Body of pancreas (tissue), 4 donors: ENCODE data around the gene ITIH5. TPM values are rescaled to one million over a fixed set of nuclear protein-coding genes. Genes with fewer than 3 reads are reported as not detected.

ENCODE experiments used
- ATAC-seq: fragments of 150-250 bp; one replicate; pipeline ENCODE4 v1.9.1; 2016
- DNase-seq, 4 donors: peaks; one replicate each; pipeline ENCODE4 v3.0.0-alpha.2; 2019
- H3K27ac ChIP-seq, 4 donors: fragments of 200-600 bp; sonication (generic); 1 replicate in 3 of 4; 2 replicates in 1 of 4; pipeline versions ENCODE4 v1.5.1 to v1.6.1; 2016 to 2019; ENCODE audit warnings: mild to moderate bottlenecking in 1 of 4, mixed read lengths in 1 of 4, moderate library complexity in 1 of 4
- H3K27me3 ChIP-seq, 2 donors: fragments of 200-600 bp; sonication (generic); one replicate each; pipeline ENCODE4 v1.6.0; 2016; ENCODE audit warnings: mild to moderate bottlenecking in 1 of 2
- H3K36me3 ChIP-seq, 2 donors: fragments of 200-600 bp; sonication (generic); replicated peaks in 1 of 2; 2 replicates each; pipeline ENCODE4 v1.5.1; 2016; ENCODE audit warnings: low read depth in 2 of 2; ENCODE audit not compliant: insufficient read depth in 1 of 2
- H3K4me1 ChIP-seq: fragments of 200-600 bp; sonication (generic); one replicate; pipeline ENCODE4 v1.6.0; 2016
- H3K4me3 ChIP-seq, 2 donors: fragments of 200-600 bp; sonication (generic); 1 replicate in 1 of 2; 2 replicates in 1 of 2; pipeline ENCODE4 v1.5.1; 2016 to 2019
- H3K9me3 ChIP-seq, 3 donors: fragments of 200-600 bp; sonication (generic); 1 replicate in 2 of 3; 2 replicates in 1 of 3; pipeline ENCODE4 v1.5.1; 2016
- POLR2A ChIP-seq, 3 donors: fragments of 450-650 bp; IDR thresholded peaks; one replicate each; pipeline ENCODE4 v1.6.1; 2016; ENCODE audit warnings: antibody characterized with exemption in 3 of 3, mild to moderate bottlenecking in 2 of 3
- WGBS, 2 donors: methylation state at CpG; one replicate each; pipeline ENCODE4 v1.1.5; 2017; 5-methylcytosine and 5-hydroxymethylcytosine counted together
- intact Hi-C: fragments of 100-400 bp; cut with DNase I; formaldehyde crosslinking; loops from one replicate; pipeline ENCODE4 v1.15.1; 2023
- total RNA-seq, 2 donors: library from RNA; depleted of rRNA; stranded (reverse); fragments of >200 nt; gene quantifications; one replicate each; pipeline ENCODE4 v1.1.0, GENCODE V29; 2016
- TF ChIP-seq, protein P1 (sequence below), 7 experiments: fragments of 450-650 bp in 4 of 7; fragments of 200-600 bp in 3 of 7; sonication (generic) in 3 of 7; IDR thresholded peaks; one replicate each; pipeline ENCODE4 v1.5.1; 2016 to 2019; ENCODE audit warnings: antibody characterized with exemption in 7 of 7

The ITIH5 gene
- total RNA-seq, 2 donors from 2014 or later, result 8.6 to 9.9 TPM

DNA sequence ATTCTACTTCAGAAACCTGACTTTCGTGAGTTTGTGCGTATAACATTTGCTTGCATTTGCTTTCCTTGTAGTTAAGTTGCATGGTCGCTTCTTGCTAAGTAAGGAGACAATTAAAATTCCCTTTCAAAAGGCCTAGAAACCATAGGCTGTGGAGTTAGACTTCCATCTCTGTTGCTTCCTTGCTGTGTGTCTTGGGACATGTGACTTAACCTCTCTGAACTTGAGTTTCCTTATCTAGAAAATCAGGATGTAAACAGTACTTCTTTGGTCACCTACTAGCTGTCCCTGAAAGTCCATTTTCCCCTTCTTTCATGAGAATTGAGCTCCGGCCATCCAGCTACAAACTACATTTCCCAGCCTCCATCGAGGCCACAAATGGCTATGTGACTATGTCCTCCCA, 89.2 kb downstream of the ITIH5 start:
- 87 to 90% methylated on average over 5 of the region's 5 CpGs for WGBS, 2 donors
- ATAC-seq (no peak), DNase-seq (no peak)
- no peaks in the 10 kb centered on the region for H3K36me3 ChIP-seq
- H3K4me1 ChIP-seq, result no peaks in the 10 kb centered on the region
- intact Hi-C loops, result no loop called here
- TF ChIP-seq, protein P1, sequence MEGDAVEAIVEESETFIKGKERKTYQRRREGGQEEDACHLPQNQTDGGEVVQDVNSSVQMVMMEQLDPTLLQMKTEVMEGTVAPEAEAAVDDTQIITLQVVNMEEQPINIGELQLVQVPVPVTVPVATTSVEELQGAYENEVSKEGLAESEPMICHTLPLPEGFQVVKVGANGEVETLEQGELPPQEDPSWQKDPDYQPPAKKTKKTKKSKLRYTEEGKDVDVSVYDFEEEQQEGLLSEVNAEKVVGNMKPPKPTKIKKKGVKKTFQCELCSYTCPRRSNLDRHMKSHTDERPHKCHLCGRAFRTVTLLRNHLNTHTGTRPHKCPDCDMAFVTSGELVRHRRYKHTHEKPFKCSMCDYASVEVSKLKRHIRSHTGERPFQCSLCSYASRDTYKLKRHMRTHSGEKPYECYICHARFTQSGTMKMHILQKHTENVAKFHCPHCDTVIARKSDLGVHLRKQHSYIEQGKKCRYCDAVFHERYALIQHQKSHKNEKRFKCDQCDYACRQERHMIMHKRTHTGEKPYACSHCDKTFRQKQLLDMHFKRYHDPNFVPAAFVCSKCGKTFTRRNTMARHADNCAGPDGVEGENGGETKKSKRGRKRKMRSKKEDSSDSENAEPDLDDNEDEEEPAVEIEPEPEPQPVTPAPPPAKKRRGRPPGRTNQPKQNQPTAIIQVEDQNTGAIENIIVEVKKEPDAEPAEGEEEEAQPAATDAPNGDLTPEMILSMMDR (IDR thresholded peaks at IDR 0.05), result no peak
- TF ChIP-seq POLR2A (IDR thresholded peaks at IDR 0.05), result no peak
- H3K27me3 ChIP-seq, result no peaks in the 10 kb centered on the region
- H3K4me3 ChIP-seq, result no peak overlapping the region
- H3K27ac ChIP-seq, result no peak overlapping the region
- H3K9me3 ChIP-seq, result no peaks in the 10 kb centered on the region

DNA sequence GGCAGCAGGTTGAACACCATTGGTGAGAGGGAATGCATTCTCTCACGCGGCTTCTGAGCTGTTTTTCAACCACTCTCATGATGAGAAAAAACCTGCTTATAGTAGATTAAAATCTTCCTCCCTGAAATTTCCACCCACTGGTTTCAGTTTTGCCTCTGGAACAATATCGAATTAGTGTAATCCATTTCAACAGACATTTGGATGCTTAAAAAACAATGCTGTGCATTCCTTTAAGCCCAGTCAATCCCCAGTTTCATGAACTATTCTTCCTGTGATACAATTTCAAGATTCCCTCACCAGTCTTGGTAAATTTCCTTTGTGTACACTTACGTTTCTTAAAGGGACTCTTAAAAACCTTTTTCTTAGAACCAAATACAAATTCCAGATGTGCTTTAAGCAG, 89.6 kb downstream of the ITIH5 start:
- Histone ChIP-seq H3K27ac (no peak overlapping the region), H3K36me3 (no peaks in the 10 kb centered on the region), H3K27me3 (no peaks in the 10 kb centered on the region), H3K4me1 (no peaks in the 10 kb centered on the region), H3K9me3 (no peaks in the 10 kb centered on the region), H3K4me3 (no peak overlapping the region)
- intact Hi-C loops, result no loop called here
- no peak for ATAC-seq
- no peak for TF ChIP-seq POLR2A (IDR thresholded peaks at IDR 0.05)
- TF ChIP-seq, protein P1 (IDR thresholded peaks at IDR 0.05), result no peak
- no peak for DNase-seq
- 70 to 73% methylated on average over 4 of the region's 4 CpGs for WGBS, 2 donors

DNA sequence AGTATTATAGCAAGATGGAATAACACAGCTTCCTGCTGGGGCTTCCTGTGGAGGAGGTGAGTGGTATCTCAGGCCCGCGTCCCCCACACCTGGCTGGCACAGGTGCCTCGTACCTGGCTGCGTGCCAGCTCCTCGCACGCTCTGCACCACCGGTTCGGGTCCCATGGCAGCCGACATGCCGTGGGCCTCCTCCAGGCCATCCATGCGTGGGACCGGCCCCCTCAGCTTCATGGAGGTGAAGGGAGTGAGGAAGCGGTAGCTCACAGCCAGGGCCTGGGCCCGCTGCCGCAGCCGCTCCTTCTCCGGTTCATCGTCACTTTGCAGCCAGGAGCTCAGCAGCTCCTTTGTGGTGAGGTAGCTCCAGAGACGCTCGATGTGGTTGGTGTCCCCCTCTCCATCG, 90.4 kb downstream of the ITIH5 start:
- intact Hi-C loops, result no loop called here
- Histone ChIP-seq H3K9me3 (no peaks in the 10 kb centered on the region), H3K4me1 (no peaks in the 10 kb centered on the region), H3K4me3 (no peak overlapping the region), H3K27me3 (no peaks in the 10 kb centered on the region), H3K27ac (no peak overlapping the region), H3K36me3 (no peaks in the 10 kb centered on the region)
- 85 to 93% methylated on average over 8 to 21 of the region's 21 CpGs for WGBS, 2 donors
- DNase-seq, result no peak
- ATAC-seq, result no peak
- TF ChIP-seq POLR2A (IDR thresholded peaks at IDR 0.05), result no peak
- TF ChIP-seq, protein P1 (IDR thresholded peaks at IDR 0.05), result no peak

DNA sequence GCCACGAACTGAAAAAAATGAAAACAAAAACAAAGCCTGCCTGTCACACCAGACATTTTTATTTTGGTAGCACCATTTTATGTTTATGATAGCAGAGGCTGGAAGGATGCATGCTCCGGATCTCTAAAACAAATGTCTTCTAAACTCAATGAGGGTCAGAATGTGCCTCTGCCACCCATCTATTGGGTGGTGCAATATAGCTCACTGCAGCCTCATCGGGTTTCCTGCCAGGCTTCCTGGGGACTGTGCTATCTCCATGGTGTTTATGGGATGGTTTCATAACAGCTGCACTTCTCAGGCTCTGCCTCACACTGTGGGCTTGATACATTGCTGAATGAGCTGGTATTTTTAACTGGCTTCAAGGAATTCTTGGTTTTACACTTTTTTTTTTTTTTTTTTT, 94.4 kb downstream of the ITIH5 start:
- intact Hi-C loops, result no loop called here
- WGBS, 2 donors, result 51 to 53% methylated on average over 3 of the region's 3 CpGs
- Histone ChIP-seq H3K27me3 (no peaks in the 10 kb centered on the region), H3K27ac (no peak overlapping the region), H3K4me3 (no peak overlapping the region), H3K4me1 (no peaks in the 10 kb centered on the region), H3K36me3 (no peaks in the 10 kb centered on the region), H3K9me3 (no peaks in the 10 kb centered on the region)
- TF ChIP-seq, protein P1 (IDR thresholded peaks at IDR 0.05), result no peak
- TF ChIP-seq POLR2A (IDR thresholded peaks at IDR 0.05), result no peak
- DNase-seq (no peak), ATAC-seq (peak; percentile 33)

DNA sequence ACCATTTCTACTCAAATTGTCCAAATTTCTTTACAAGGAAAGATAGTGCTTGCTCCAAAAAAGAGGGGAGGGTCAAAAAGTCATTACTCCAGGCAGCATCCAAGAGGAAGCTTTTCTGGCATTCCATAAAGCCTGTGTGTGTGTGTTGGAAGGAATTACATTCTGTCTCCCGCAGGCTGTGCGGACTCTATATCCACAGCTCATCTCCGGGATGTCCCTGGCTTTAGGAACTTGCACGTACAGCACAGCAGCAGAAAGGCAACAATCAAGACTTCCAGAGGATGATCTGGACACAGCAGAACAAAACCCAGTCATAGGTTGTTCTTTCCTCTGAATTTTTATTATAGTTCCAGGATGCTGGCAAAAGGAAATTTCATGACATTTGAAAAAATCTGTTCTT, 94.8 kb downstream of the ITIH5 start:
- no peaks in the 10 kb centered on the region for H3K27me3 ChIP-seq
- no peak overlapping the region for H3K4me3 ChIP-seq
- TF ChIP-seq, protein P1 (IDR thresholded peaks at IDR 0.05), result no peak
- no peak for TF ChIP-seq POLR2A (IDR thresholded peaks at IDR 0.05)
- no peak overlapping the region for H3K27ac ChIP-seq
- 67 to 86% methylated on average over 4 of the region's 4 CpGs for WGBS, 2 donors
- no peaks in the 10 kb centered on the region for H3K36me3 ChIP-seq
- intact Hi-C loops, result no loop called here
- ATAC-seq (no peak), DNase-seq (no peak)
- H3K9me3 ChIP-seq, result no peaks in the 10 kb centered on the region
- H3K4me1 ChIP-seq, result no peaks in the 10 kb centered on the region
